T-helper 1 cell treated with Interleukin-12 subunit alpha and Interleukin-12 subunit beta and Interleukin-4 antibody, amounts not matched to agents 30 ng/mL and 1 ng/mL, for 36 hours (primary cell): ENCODE results near the gene FER. TPM values are rescaled to one million over a fixed set of nuclear protein-coding genes. Genes with fewer than 3 reads are reported as not detected.
"Not testable (repeated sequence)": the region's sequence is repeated elsewhere in the genome, so short reads cannot be mapped to it uniquely, and the experiment has no call there.

Experiments used
- intact Hi-C: fragments of 100-400 bp; cut with micrococcal nuclease; formaldehyde crosslinking; loops from one replicate; pipeline ENCODE4 v1.15.1; 2024
- total RNA-seq: library from RNA; stranded (reverse); gene quantifications from 2 replicates; pipeline ENCODE4 v1.2.3, GENCODE V29; 2022

Gene FER
- total RNA-seq, 1 donor from 2014 or later, result 2.3 TPM

GRCh38 chr5:108743846-108744245 is 3.9 kb upstream of the FER start:
- intact Hi-C loops, result loop anchor here (10.0 kb wide), 3 partner anchors 451 to 1341 kb away; partner anchors contain the start of gene EFNA5

- intact Hi-C loops, result loop anchor here (2.0 to 10.0 kb wide), 6 partner anchors 65 to 1992 kb away; partner anchors contain the start of genes EFNA5 and SLC25A46
These were observed 455 bp upstream of the FER start for GRCh38 chr5:108747111-108747773.

- intact Hi-C loops, result loop anchor here (1.0 to 10.0 kb wide), 14 partner anchors 20 to 1978 kb away; partner anchors contain the start of genes EFNA5, FBXL17, MAN2A1 and TMEM232
These were observed 867 bp downstream of the FER start for GRCh38 chr5:108748401-108749127.

DNA sequence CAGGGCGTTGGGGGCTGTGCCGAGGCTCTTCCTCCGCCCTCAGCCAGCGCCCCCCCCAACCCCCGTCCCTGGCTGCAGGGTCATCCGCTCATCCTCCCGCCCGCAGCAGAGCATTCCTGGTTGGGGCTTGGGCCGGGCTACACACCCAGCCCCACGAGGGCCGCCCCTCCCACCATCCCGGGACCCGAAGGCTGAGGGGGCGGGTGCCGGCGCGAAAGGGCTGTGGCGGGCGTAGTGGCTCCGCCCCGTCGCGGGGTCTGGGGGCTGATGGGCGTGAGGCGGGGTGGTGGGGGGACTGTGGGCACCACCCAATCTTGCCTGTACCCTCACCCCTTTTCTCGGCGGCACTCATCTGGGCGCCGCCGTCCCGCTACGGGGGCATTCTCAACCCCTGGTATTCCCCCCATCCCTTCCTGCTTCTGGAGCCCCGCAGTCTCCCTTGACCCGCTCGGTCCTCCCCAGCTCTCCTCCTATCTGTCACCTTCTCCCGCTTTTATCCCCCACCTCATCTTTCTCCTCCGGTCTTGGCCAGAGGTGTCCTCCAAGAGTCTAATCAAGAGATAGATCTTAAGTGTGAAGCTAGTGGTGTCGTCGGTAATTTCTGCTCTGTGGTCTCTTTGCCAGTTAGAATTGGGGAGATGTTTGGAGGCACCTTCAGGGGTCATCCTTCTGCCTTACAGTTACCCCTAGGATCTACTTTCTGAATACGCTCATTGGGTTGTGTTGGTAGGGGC is 1.6 kb downstream of the FER start:
- intact Hi-C loops, result loop anchor here (2.0 to 10.0 kb wide), 7 partner anchors 67 to 1336 kb away; partner anchors contain the start of gene EFNA5

DNA sequence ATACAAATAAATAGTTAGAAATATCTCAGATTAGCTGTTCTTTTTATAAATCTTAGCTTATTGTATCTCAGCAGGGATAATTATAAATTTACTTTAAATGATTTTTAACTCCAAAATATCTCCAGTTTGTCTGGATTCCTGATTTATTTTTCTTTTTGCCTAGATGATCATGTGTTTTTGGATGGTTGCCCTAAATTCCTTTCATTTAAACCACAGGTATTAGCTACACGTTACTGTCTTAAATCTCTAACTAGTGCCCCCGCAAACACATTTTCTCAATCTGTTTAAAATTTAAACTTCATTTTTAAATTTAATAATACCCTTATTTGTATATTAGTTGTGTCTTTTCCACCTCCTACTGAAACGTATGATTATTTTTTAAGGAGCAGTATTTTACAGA is 5.6 kb downstream of the FER start:
- intact Hi-C loops, result no loop called here

DNA sequence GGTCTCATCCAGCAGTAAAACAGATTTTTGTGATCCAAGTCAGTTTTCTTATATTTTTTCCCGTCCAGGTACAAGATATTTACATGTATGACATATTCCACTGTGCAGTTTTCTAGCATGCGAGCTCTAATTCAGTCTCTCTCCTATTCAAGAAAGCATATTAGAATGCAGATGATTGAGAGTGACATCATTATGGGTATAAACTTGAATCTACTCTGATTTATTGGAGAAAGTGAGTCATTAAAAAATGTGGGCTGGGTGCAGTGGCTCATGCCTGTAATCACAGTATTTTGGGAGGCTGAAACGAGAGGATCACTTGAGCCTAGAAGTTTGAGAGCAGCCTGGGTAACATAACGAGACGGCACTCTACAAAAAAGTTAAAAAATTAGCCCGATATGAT is 6.2 kb downstream of the FER start:
- intact Hi-C loops, result no loop called here

- intact Hi-C loops, result no loop called here
These were observed 12.8 kb downstream of the FER start for GRCh38 chr5:108760512-108760911.

DNA sequence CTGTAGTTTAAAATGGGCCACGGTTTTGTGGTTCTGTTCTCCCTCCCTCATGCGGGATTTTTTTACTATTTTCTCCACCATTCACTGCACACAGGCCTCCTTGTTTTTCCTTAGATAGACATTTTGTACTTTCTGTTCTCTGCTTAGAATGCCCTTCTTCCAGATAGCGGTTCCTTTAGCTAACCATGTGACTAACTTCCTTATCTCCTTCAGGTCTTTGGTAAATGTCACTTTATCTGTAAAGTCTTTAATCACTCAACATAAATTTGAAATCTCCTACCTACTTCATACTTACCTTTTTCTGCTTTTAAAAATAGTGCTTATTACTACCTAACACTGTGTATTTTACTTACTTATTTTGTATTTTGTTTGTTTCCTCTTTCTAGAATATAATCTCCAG is 15.0 kb downstream of the FER start:
- intact Hi-C loops, result no loop called here

DNA sequence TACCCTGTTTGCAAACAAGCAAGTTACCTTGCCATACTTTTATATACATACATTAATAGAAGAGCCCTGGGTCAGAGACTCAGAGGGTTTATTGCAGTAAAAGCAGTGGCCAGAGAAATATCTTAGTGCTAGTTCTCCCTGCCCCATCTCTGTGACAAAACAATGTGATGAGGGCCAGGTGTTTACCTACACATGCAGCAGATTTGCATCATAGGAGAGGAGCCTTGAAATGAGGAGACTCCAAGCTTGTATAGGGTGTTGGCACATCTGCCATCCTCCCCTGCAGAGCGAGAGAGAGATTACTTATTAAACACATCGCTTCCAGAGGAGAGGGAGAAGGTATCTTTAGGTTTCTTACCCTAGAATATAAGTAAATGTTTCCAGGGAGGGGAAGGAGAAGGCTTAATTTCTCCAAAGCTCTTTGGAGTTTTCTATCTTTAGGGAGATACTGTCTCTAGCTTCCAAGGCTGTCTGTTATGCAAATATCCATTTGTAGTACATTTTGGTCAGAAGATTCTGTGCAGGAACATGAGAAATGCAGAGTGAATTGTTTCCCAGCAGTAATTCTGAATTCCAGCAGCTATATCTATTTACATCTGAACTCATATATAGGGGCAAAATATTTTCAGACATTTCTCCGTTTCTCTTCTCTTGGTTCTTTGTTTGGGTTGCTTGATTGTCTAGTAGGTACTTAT is 15.7 kb downstream of the FER start:
- intact Hi-C loops, result no loop called here

GRCh38 chr5:108765647-108766046 is 17.9 kb downstream of the FER start:
- intact Hi-C loops, result no loop called here

GRCh38 chr5:108766916-108767315 is 19.2 kb downstream of the FER start:
- intact Hi-C loops, result not testable (repeated sequence)

GRCh38 chr5:108769352-108769751 is 21.7 kb downstream of the FER start:
- intact Hi-C loops, result no loop called here

- intact Hi-C loops, result no loop called here
These were observed 24.9 kb downstream of the FER start for GRCh38 chr5:108772626-108773025.

- intact Hi-C loops, result no loop called here
These were observed 25.6 kb downstream of the FER start for GRCh38 chr5:108773330-108773729.

- intact Hi-C loops, result not testable (repeated sequence)
These were observed 26.4 kb downstream of the FER start for GRCh38 chr5:108774079-108774478.

- intact Hi-C loops, result not testable (repeated sequence)
These were observed 29.9 kb downstream of the FER start for GRCh38 chr5:108777582-108777981.

GRCh38 chr5:108784577-108784976 is 36.9 kb downstream of the FER start:
- intact Hi-C loops, result not testable (repeated sequence)

DNA sequence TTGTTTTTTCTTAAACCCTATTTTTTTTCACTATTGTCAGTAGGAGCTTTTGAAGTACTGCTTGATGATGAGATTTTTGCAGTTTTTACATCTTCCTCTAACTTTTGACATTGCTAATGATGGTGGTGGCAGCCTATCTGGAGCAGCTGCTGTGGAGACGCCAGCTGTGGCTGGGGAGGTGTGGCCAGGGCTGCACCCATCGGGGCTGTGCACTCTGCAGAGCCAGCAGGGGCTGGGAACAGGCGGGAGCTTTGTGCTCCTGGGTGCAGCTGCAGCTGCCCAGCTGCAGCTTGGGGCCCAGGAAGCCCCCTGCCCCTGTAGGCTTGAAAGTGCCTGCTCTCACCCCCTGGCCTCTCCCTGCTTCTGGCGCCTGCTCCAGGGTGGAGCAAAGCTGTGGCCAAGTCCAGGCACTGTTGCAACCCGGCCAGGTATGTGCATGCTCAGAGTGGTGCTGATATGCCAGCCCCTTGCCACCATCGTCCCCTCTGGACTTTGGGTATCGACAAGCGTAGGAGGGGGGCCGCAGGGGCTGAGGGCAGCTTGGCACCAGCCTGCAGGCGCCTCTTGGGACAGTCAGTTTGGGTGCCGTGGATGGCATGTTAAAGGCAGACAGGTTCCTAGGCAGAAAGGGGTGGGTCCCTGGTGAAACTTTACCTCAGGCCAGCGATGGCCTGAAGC is 39.2 kb downstream of the FER start:
- intact Hi-C loops, result no loop called here

DNA sequence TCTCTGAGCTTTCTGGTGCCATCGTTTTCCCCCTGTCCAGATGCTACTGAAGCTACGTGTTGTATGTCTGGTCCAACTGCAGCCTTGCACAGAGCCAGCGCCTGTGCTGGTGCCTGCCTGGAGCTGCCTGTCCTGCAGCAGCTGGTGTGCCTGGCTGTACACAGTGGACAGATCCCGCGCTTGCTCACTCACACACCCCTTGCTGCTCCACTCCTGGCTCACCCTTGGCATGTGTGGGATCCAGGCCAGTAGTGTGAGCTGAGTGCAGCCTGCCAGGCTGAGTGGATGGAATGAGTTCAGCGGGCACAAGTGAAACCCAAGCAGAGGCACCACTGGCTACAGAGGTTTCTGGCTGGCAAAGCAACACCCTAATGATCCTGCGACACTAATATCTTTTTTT is 40.4 kb downstream of the FER start:
- intact Hi-C loops, result no loop called here

- intact Hi-C loops, result no loop called here
These were observed 45.5 kb downstream of the FER start for GRCh38 chr5:108793207-108793606.

- intact Hi-C loops, result not testable (repeated sequence)
These were observed 46.7 kb downstream of the FER start for GRCh38 chr5:108794349-108794748.
